SK-N-SH treated with all-trans-retinoic acid at 6 μM for 48 hours (cell line): ENCODE results near the gene CCDC85B.

Experiments used
- ATAC-seq: fragments of 200-7000 bp; cut with Tn5 transposase; 3 replicates; pipeline ENCODE4 v1.9.1; 2020; ENCODE audit warnings: mild to moderate bottlenecking, moderate library complexity
- ARNTL ChIP-seq: fragments of 450-650 bp; formaldehyde crosslinking; IDR thresholded peaks from 2 replicates; pipeline ENCODE4 v1.5.0; 2020; ENCODE audit warnings: low read depth, mild to moderate bottlenecking, moderate library complexity, borderline replicate concordance
- BACH2 ChIP-seq: fragments of 250-450 bp; sonication (Bioruptor Pico); IDR thresholded peaks from 2 replicates; pipeline ENCODE4 v1.9.0; 2021; ENCODE audit warnings: mild to moderate bottlenecking, borderline replicate concordance
- CSDC2 ChIP-seq: fragments of 250-450 bp; sonication (Bioruptor Pico); IDR thresholded peaks from 2 replicates; pipeline ENCODE4 v1.5.0; 2020; ENCODE audit warnings: mild to moderate bottlenecking, moderate library complexity
- ISL1 ChIP-seq: fragments of 250-450 bp; sonication (Bioruptor Pico); IDR thresholded peaks from 2 replicates; pipeline ENCODE4 v2.1.2; 2022; ENCODE audit warnings: mild to moderate bottlenecking, moderate library complexity
- OSR1 ChIP-seq: fragments of 250-450 bp; sonication (Bioruptor Pico); IDR thresholded peaks from 2 replicates; pipeline ENCODE4 v1.8.0; 2022; ENCODE audit warnings: moderate library complexity, mild to moderate bottlenecking, inconsistent platforms
- PPARA ChIP-seq: fragments of 250-450 bp; sonication (Bioruptor Pico); IDR thresholded peaks from 2 replicates; pipeline ENCODE4 v1.5.0; 2020; ENCODE audit warnings: mild to moderate bottlenecking, borderline replicate concordance
- RARB ChIP-seq: fragments of 250-450 bp; sonication (Bioruptor Pico); IDR thresholded peaks from 2 replicates; pipeline ENCODE4 v1.8.0; 2021; ENCODE audit warnings: mild to moderate bottlenecking, moderate library complexity
- SNAI2 ChIP-seq: fragments of 250-450 bp; sonication (Bioruptor Pico); IDR thresholded peaks from 2 replicates; pipeline ENCODE4 v1.5.0; 2020; ENCODE audit warnings: mild to moderate bottlenecking, moderate library complexity
- TCF4 ChIP-seq: fragments of 250-450 bp; sonication (Bioruptor Pico); IDR thresholded peaks from 2 replicates; pipeline ENCODE4 v1.8.0; 2021; ENCODE audit warnings: mild to moderate bottlenecking, moderate library complexity, borderline replicate concordance
- TSHZ2 ChIP-seq: fragments of 250-450 bp; sonication (Bioruptor Pico); IDR thresholded peaks from 2 replicates; pipeline ENCODE4 v1.5.0; 2020; ENCODE audit warnings: mild to moderate bottlenecking, moderate library complexity
- ZC3H10 ChIP-seq: fragments of 250-450 bp; sonication (Bioruptor Pico); IDR thresholded peaks from 2 replicates; pipeline ENCODE4 v1.5.1; 2021; ENCODE audit warnings: mild to moderate bottlenecking, moderate library complexity
- ZFP3 ChIP-seq: fragments of 250-450 bp; sonication (Bioruptor Pico); IDR thresholded peaks from 2 replicates; pipeline ENCODE4 v1.5.0; 2020; ENCODE audit warnings: mild to moderate bottlenecking, moderate library complexity
- ZFP30 ChIP-seq: fragments of 450-650 bp; formaldehyde crosslinking; IDR thresholded peaks from 2 replicates; pipeline ENCODE4 v1.5.0; 2022; ENCODE audit warnings: mild to moderate bottlenecking, moderate library complexity
- ZNF565 ChIP-seq: fragments of 450-650 bp; formaldehyde crosslinking; conservative IDR thresholded peaks from 2 replicates; pipeline ENCODE4 v1.5.0; 2020; ENCODE audit warnings: low read depth, mild to moderate bottlenecking, moderate library complexity
- ZNF70 ChIP-seq: fragments of 450-650 bp; formaldehyde crosslinking; IDR thresholded peaks from 2 replicates; pipeline ENCODE4 v1.5.0; 2020; ENCODE audit warnings: mild to moderate bottlenecking, moderate library complexity
- ZNF8 ChIP-seq: fragments of 450-650 bp; formaldehyde crosslinking; IDR thresholded peaks from 2 replicates; pipeline ENCODE4 v1.5.0; 2020; ENCODE audit warnings: mild to moderate bottlenecking, moderate library complexity
- TF ChIP-seq, protein P1 (sequence below): fragments of 250-450 bp; sonication (Bioruptor Pico); IDR thresholded peaks from 2 replicates; pipeline ENCODE4 v1.8.0; 2021; ENCODE audit warnings: low read depth, mild to moderate bottlenecking, moderate library complexity, borderline replicate concordance
- TF ChIP-seq, protein P2 (sequence below): fragments of 250-450 bp; sonication (Bioruptor Pico); IDR thresholded peaks from 2 replicates; pipeline ENCODE4 v1.8.0; 2020; ENCODE audit warnings: mild to moderate bottlenecking, moderate library complexity, borderline replicate concordance

Gene CCDC85B

DNA sequence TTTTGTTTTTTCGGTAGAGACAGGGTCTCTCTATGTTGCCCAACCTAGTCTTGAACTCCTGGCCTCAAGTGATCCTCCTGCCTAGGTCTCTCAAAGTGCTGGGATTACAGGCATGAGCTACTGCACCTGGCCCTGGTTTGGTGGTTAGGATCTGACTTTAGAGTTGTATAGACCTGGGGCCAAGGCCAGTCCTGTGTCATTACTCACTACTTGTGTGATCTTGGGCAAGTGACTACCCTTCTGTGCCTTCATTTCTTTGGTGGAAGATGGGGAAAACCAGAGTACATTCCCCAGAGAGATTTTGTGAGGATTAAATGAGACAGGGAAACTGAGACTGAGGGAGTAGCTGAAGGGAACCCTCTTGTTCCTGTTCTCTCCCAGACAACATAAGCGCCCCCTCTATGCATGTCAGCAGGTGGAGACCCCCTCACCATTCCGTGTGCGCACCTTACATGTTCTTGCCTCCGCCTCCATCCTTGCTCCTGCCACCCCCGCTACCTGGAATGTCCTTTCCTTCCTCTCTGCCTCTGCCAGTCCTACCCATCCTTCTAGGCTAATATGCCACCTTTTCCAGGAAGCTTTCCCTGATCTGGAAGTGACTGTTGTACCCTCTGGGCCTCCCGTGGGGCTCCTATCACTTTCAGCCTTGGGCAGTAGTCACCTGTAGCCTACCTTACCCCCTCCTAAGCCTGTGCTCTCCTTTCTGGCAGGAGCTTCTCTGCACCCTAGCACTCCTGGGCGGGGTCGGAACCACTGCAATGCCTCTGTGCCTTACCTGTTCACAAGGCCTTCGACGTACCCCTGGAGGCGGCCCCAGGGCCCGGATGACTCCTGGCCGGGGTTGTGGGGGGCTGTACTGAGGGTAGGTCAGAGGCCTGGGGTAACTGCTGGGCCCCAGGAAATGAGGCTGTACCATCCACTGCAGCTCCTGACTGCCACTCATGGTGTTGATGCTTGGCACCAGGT, 5.8 kb downstream of the CCDC85B start:
- no peak for ATAC-seq
- TF ChIP-seq, protein P1, sequence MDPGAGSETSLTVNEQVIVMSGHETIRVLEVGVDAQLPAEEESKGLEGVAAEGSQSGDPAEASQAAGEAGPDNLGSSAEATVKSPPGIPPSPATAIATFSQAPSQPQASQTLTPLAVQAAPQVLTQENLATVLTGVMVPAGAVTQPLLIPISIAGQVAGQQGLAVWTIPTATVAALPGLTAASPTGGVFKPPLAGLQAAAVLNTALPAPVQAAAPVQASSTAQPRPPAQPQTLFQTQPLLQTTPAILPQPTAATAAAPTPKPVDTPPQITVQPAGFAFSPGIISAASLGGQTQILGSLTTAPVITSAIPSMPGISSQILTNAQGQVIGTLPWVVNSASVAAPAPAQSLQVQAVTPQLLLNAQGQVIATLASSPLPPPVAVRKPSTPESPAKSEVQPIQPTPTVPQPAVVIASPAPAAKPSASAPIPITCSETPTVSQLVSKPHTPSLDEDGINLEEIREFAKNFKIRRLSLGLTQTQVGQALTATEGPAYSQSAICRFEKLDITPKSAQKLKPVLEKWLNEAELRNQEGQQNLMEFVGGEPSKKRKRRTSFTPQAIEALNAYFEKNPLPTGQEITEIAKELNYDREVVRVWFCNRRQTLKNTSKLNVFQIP (CRISPR knock-in tag), result no peak
- TF ChIP-seq OSR1 (CRISPR knock-in tag) (no peak), BACH2 (CRISPR knock-in tag) (no peak), TSHZ2 (CRISPR knock-in tag) (no peak), ZNF8 (CRISPR knock-in tag) (no peak), ZFP3 (no peak), ZNF70 (CRISPR knock-in tag) (no peak)

GRCh38 chr11:65897020-65897471, 6.6 kb downstream of the CCDC85B start:
- no peak for ATAC-seq
- TF ChIP-seq ZFP30 (CRISPR knock-in tag), result no peak
- TF ChIP-seq PPARA, result no peak
- no peak for TF ChIP-seq ZNF70 (CRISPR knock-in tag)
- TF ChIP-seq ZNF8 (CRISPR knock-in tag), result no peak
- TF ChIP-seq ARNTL (CRISPR knock-in tag), result no peak
- TF ChIP-seq BACH2 (CRISPR knock-in tag), result no peak
- TF ChIP-seq SNAI2 (CRISPR knock-in tag), result no peak
- no peak for TF ChIP-seq CSDC2
- TF ChIP-seq, protein P1 (CRISPR knock-in tag), result no peak
- no peak for TF ChIP-seq ZNF565 (CRISPR knock-in tag)
- TF ChIP-seq, protein P2, sequence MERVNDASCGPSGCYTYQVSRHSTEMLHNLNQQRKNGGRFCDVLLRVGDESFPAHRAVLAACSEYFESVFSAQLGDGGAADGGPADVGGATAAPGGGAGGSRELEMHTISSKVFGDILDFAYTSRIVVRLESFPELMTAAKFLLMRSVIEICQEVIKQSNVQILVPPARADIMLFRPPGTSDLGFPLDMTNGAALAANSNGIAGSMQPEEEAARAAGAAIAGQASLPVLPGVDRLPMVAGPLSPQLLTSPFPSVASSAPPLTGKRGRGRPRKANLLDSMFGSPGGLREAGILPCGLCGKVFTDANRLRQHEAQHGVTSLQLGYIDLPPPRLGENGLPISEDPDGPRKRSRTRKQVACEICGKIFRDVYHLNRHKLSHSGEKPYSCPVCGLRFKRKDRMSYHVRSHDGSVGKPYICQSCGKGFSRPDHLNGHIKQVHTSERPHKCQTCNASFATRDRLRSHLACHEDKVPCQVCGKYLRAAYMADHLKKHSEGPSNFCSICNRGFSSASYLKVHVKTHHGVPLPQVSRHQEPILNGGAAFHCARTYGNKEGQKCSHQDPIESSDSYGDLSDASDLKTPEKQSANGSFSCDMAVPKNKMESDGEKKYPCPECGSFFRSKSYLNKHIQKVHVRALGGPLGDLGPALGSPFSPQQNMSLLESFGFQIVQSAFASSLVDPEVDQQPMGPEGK (CRISPR knock-in tag), result no peak
- no peak for TF ChIP-seq RARB (CRISPR knock-in tag)
- no peak for TF ChIP-seq ZC3H10 (CRISPR knock-in tag)

DNA sequence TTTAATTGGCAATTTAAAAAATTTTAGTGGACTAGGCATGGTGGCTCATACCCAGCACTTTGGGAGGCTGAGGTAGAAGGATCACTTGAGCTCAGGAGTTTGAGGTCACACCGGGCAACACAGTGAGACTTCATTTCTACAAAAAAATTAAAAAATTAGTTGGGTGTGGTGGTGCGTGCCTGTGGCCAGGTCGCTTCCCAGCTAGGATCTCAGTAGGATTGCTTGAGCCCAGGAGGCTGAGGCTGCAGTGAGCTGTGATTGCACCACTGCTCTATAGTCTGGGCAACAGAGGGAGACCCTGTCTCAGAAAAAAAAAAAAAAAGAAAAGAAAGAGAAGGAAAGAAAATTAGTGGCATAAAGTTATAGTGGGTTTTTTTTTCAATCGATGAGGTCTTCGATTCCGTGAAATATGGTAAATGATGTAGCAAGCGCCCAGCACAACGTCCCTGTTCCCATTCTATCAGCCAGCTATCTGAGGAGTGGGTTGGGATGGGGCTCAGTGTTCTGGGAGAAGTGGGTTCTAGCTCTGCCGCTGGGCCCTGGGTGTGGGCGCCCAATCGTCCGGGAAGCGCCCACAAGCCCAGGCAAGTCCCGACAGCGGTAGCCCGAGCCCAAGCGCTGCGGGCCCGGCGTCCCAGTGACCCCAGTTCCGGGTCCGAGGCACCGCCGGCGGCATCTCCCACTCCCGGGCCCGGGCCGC, 8.3 kb downstream of the CCDC85B start:
- TF ChIP-seq ISL1, result no peak
- TF ChIP-seq ZFP30 (CRISPR knock-in tag), result no peak
- TF ChIP-seq TCF4 (CRISPR knock-in tag), result no peak
- ATAC-seq, result no peak
